ENCODE results near the gene PLCB4. TPM values are rescaled to one million over a fixed set of nuclear protein-coding genes. Genes with fewer than 3 reads are reported as not detected.

PLCB4 gene
- total RNA-seq, 1 experiment from 2014 or later, result 10.1 TPM

- H3K27ac Mint-ChIP-seq, result no peak overlapping the region
- no peak overlapping the region for H3K27ac ChIP-seq (ENCODE audit: insufficient read length, low read depth, low read length)
- H3K23me2 ChIP-seq (ENCODE audit: insufficient read length, low read depth, low read length, poor library complexity, severe bottlenecking), result no peaks in the 10 kb centered on the region
- H3K79me1 ChIP-seq (ENCODE audit: insufficient read depth, low read depth, low read length, poor library complexity, severe bottlenecking), result no peaks in the 10 kb centered on the region
- no peak for DNase-seq
- H3K36me3 Mint-ChIP-seq (ENCODE audit: insufficient read depth in 1 of 3, low read depth in 3 of 3), result peaks cover 2 to 12% (median 7%) of the 10 kb centered on the region in 3 experiments; a peak in 6 of 7 replicates
- H2BK120ac ChIP-seq (ENCODE audit: low read depth, low read length, poor library complexity, severe bottlenecking), result no peak overlapping the region
- H3K56ac ChIP-seq (ENCODE audit: insufficient read length, low read depth, low read length), result no peak overlapping the region
- H2BK20ac ChIP-seq (ENCODE audit: low read depth, low read length, poor library complexity, severe bottlenecking), result no peak overlapping the region
- H3K27me3 ChIP-seq (ENCODE audit: insufficient read depth, low read length), result no peaks in the 10 kb centered on the region
- H4K91ac ChIP-seq (ENCODE audit: insufficient read length, low read depth, low read length), result no peak overlapping the region
- peaks cover 4 to 6% of the 10 kb centered on the region in 2 experiments; a peak in 4 of 5 replicates for H3K9me3 Mint-ChIP-seq
- no peak overlapping the region for H4K8ac ChIP-seq (replicated peaks; ENCODE audit: insufficient read length, low read depth, low read length)
- H3K4me1 Mint-ChIP-seq, result peaks cover 13 to 14% of the 10 kb centered on the region in 2 experiments
- no peak overlapping the region for H2BK15ac ChIP-seq (ENCODE audit: low read depth, low read length)
- no CpG with 5 or more reads among the region's 1 CpG for WGBS (ENCODE audit: extremely low coverage, insufficient read length, low lambda C conversion rate)
- H3K4me3 Mint-ChIP-seq, result no peak overlapping the region
- no peaks in the 10 kb centered on the region for H4K20me1 ChIP-seq (ENCODE audit: control insufficient read depth, insufficient read depth, insufficient read length)
- no peak overlapping the region for H3K9ac ChIP-seq (ENCODE audit: extremely low read depth, insufficient read length, low read length)
- H3K14ac ChIP-seq (ENCODE audit: insufficient read depth, low read length), result no peak overlapping the region
- H2AK5ac ChIP-seq (ENCODE audit: insufficient read length, low read length), result no peak overlapping the region
- H3K4me2 ChIP-seq (ENCODE audit: insufficient read depth, insufficient read length, low read length), result no peak overlapping the region
- H3K4ac ChIP-seq (ENCODE audit: low read depth, low read length), result no peak overlapping the region
- no peak overlapping the region for H4K5ac ChIP-seq (ENCODE audit: insufficient read length, low read depth, low read length)
- no peak overlapping the region for H2AFZ ChIP-seq (ENCODE audit: low read length)
- H3K9me3 ChIP-seq (ENCODE audit: control insufficient read depth, low read depth, low read length), result no peaks in the 10 kb centered on the region
- no peaks in the 10 kb centered on the region for H3K79me2 ChIP-seq (ENCODE audit: insufficient read depth, low read length)
- H3K4me1 ChIP-seq (ENCODE audit: insufficient read depth, low read length), result no peaks in the 10 kb centered on the region
- H2BK12ac ChIP-seq (ENCODE audit: insufficient read length, low read depth, low read length), result no peak overlapping the region
- no peak overlapping the region for H2BK5ac ChIP-seq (ENCODE audit: insufficient read length, low read length)
- H3K23ac ChIP-seq (ENCODE audit: insufficient read length, low read depth, low read length), result no peak overlapping the region
- no peak overlapping the region for H3K18ac ChIP-seq (ENCODE audit: insufficient read length, low read depth, low read length)
- TF ChIP-seq CTCF (conservative IDR thresholded peaks at IDR 0.05), result no peak
- no peak overlapping the region for H3T11ph ChIP-seq (ENCODE audit: low read length)
- H3K27me3 Mint-ChIP-seq (ENCODE audit: low read depth), result no peaks in the 10 kb centered on the region
Measured at GRCh38 chr20:9141070-9141469, 72.2 kb downstream of the PLCB4 start.
